GM18505 (cell line): Measurements from ENCODE around the gene PEPD.

Source experiments
- ATAC-seq: cut with Tn5 transposase; IDR thresholded peaks from one replicate; pipeline ENCODE4 v1.9.1; 2021; ENCODE audit not compliant: unreplicated experiment
- POLR2A ChIP-seq: IDR thresholded peaks from 4 replicates; pipeline ENCODE4 v1.6.1; 2011; ENCODE audit warnings: borderline replicate concordance; ENCODE audit not compliant: insufficient read depth, insufficient read length; ENCODE audit errors: extremely low read depth

The PEPD gene

DNA sequence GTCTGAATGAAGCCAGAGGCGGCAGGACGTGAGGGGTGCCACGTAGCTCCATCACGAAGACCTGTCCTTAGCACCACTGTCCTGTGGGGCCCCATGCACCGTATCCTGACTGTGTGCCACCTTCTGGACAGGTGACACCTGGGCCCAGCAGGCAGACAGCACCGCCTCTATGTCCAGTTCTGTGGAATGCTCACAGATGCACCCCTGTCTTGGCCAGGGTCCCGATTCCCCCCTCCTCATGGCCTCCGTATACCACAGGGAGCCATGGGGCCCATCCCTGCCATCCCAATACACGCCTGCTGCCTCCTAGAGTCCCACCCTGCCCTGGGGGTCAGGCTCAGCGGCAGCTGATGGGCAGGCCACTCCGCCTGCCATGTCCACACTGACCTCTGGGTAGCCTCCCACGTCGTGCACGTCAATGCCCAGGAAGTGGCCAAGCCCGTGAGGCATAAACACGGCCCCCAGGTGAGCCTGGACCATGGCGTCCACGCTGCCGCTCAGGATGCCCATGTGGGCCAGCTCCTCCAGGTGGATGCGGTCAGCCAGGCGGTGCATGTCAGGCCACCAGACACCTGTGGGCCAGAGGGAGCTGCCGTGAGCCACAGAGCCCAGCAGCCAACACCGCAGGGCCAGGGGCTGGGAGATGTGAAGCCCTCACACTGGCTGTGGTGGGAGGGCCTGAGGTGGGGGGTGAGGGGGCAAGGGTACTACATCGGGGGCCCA, 130.5 kb downstream of the PEPD start:
- no peak for ATAC-seq

DNA sequence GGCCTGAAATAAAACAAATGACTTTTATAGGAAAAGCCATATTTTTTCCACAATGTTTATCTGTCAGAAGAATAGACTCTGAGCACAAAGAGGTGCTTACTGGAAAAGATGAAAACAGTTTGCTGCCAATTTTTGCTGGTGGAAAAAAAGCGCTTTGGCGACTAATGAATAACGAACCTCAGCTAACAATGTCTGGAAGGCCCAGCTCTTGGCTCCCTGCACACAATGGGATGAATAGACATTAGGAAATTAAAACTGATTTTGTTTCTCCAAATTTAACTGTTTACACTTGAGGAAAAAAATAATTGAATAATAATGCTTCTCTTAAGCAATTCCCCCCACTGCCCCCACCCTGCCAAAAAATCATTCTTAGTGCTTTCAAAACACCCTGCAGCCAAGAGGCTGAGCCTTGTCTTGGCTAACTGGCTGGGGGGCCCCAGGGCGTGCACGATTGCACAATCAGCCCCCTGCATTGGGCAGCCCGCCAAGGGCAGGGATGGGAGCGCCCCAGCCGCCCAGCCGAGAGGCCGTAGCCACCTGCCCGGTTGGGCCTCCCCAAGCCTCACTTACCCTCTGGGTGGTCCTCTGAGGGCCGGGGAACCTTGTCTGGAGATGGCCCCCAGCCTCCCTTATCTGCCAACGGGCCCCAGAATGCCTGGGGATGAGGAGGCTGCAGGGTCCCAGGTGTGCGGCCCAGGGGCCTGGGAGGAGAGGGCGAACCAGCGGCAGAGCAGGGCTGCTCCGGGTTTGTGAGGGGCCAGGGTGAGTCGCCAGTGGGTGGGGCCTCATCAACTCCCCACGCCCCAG, 131.3 kb downstream of the PEPD start:
- no peak for TF ChIP-seq POLR2A

More for the DNA sequence above, 130.5 kb downstream of the PEPD start:
- no peak for TF ChIP-seq POLR2A

DNA sequence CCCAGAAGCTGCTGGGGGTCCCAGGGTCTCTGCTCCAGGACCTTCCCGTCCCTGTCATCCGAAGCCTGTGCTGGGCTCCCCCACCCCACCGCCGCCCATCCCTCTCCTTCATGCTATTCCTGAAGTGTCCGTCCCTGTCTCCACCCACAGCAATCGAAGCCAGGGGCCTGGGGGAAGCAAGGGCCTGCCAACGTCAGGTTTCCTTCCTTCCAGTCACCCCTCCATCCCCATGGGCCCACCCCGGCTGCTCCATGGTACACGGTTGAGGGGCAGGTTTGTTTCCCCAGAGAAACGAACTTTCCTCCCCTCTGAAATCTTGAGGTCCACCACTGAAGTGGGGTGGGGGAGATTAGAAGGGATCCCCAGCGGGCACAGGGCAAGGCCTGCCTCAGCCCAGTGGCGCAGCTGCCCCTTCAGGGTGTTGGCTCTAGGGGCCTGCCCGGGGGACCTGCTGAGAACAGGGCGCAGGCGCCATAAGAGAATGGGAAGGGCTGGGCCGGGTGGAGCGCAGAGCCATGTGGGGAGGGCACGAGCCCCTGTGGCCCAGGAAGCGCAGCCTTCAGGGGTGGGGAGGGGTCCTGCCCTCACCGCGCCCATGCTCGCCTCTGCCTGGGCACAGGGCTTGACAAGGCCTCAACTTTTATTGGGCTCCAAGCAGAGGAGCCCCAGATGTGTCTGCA, 132.0 kb downstream of the PEPD start:
- no peak for ATAC-seq
- no peak for TF ChIP-seq POLR2A

More for the DNA sequence above, 131.3 kb downstream of the PEPD start:
- ATAC-seq = no peak

DNA sequence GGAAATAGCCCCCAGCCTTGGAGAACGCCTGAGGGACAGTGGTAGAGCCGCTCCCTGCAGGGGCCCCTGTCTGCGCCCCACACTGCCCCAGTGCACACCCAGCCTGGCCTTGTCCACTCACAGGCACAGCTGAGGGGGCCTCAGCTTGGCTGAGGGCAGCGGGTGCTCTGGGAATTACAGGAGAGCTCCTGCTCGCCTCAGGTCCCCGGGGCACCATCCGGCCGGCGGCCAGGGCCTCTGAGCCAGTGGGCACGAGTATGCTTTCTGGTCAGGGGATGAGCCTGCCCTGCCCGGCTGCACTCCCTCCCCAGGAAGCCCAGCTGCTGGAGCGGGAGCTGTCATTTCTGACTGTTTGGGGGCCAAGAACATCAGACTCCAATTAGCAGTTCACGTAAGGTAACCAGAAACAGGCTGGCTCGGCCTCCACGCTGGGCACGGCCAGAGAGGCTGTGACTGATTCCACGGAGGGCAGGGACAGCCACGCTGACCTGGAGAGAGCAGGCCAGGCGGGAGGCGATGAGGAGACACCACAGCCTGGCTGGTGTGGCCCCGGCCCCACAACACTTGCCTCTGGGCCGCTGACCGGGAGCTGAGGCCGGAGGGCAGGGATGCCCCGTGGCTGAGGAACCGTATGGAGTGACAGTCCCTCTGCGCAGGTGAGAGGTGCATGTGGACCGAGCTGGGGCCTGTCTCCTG, 132.7 kb downstream of the PEPD start:
- TF ChIP-seq POLR2A = no peak
- no peak for ATAC-seq

DNA sequence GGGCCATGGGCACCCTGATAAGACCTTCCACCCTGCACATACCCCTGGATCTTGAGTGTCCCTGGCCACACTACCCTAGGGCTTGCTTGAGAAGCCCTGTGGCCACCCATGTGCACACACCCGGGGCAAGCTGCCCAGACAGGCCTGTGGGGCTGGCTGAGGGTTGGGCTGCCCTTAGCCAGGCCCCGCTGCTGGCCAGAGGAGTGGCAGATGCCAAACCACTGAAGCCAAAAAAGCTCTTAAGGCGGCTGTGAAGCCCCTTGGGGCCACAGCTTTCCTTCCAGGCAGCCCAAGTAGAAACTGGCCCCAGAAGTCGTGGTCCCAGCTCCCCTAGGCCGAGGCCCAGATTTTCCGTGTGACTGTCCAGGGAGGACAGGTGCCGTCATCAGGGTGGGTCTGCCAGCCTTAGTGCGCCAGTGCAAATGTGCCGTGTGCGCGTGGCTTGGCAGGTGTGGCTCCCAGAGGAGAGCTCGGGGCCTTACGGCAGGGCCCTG, 133.3 kb downstream of the PEPD start:
- TF ChIP-seq POLR2A = no peak
- ATAC-seq = no peak

DNA sequence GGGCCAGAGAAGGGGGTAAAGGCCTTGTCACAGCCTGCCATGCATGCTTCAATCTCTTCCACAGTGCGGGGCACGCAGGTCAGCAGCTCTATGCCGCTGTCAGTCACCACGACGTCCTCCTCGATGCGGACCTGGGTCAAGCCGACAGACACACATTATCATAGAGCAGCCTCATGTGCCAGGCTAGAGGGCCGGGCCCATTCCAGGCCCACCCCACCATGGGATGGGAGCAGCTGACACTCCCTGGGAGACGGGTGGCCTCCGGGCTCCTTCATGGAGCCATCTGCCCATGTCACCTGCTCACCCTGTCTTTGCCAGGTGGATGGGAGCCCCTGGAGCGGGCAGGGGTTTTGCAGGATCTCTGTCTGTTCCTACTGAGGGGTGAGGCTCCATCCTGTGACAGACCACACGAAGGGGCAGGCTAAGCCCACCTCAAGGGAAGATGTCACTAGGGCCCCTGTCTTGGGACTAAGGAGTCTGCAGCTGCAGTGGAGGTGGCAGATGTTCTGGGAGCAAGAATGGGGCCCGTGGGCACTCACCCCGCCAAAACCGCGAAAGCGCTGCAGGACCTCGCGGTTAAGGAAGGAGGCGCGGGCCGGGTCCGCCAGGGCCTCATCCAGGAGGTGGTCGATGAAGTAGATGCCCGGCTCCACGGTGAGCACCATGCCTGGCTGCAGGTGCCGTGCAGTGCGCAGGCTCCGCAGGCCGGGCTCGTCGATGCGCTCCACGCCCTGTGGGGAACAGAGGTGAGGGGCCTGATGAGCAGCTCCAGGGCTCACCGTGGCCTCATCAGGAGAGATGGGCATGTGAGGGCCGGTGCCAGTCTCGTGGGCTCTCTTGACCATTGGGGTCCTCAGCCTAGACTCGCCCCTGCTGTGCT, 134.0 kb downstream of the PEPD start:
- no peak for TF ChIP-seq POLR2A
- no peak for ATAC-seq

DNA sequence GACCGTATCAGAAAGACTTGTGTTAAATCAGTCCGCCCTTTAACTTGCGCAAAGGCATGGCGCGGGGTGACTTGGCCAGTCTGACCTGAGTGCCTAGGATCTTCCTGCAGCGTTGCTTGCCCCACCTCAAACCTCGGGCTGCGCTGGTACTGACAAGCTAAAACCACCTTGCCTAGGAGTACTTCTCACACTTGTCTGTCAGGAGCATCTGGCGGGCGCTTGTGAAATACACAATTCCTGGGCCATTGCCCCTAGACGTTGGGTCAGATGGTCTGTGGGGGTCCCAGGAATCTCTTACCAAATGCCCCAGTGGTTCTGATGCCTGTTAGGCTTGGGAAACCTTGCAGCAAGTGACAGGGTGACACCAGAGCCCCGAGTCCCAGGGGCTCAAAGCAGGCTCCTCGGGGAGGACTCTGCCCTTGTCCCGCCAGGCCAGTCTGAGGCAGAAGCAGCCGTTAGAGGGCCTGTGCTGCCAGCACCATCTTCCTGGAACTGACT, 135.2 kb downstream of the PEPD start:
- ATAC-seq = no peak
- TF ChIP-seq POLR2A = no peak

DNA sequence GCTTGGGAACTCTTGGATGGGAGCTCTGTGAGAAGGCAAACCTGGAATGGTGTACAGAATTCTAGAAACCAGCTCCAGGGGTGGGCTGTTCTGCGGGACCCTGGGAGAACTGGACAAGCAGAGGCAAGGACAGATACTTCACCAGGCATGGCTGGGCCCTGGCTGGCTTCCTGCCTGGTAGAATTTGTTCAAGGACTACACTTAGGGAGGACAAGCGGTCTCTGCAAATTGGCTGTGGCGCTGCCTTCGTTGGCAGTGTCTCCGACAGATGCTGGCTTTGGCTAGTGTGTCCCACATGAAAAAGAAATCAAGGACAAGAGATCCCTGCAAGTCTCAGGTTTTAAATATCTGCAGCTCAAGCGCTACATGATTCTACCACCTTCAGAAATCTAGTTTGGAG, 135.6 kb downstream of the PEPD start:
- no peak for TF ChIP-seq POLR2A
- no peak for ATAC-seq

DNA sequence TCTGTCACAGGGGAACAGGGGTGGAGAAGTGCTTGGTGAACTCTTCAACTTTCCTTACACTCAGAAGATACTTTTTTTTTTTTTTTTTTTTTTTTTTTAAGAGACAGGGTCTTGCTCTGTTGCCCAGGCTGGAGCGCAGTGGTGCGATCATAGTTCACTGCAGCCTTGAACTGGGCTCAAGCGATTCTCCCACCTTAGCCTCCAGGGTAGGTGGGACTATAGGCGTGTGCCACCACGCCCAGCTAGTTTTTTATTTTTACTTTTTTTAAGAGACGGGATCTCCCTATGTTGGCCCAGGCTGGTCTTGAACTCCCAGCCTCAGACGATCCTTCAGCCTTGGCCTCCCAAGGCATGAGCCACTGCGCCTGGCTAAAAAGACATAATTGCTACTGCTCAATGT, 136.6 kb downstream of the PEPD start:
- no peak for TF ChIP-seq POLR2A
- ATAC-seq = no peak

DNA sequence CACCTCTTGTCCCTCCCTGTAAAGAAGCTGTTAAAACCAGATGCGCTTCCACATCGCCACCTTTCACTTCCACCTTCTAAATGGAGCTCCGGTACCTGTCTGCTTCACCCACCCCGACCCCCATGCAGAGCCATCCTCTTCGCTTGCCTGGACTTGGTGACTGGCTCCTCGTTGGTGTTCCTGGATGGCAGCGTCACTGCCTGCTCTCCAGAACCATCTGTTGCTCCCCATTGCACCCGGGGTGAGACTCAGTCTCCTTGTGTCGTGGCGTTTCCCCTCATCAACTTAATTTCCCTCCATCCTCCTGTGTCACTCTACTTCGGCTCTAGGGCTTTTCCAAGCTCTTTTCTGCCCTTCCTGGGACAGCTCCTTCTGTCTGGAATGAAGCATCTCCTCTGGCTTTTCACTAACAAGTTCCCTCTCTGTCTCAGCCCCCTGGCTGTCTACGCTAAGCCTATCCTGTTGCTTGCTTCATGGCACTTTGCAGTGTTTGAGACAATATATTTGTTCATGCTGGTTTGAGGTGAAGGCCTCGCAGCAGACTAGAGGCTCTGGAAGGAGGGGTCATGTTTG, 137.8 kb downstream of the PEPD start:
- no peak for TF ChIP-seq POLR2A

DNA sequence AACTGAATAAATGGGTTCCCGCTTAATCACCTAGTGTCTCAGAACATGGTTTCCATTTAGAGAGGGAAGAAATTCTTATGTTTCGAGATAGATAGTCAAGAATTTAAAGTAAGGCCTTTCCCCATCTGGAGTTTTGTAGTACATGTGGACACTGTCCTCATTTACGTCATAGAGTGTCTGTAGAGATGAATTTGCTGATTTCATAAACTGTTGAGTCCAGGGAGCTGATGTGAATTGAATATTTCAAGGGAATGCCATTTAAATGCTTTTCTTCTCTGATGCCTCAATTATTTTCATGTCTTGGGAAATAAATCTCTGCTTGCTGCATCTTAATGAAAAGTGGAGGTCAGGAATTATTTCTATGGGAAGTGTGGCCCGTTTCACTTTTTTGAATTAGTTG, 138.6 kb downstream of the PEPD start:
- no peak for ATAC-seq
- no peak for TF ChIP-seq POLR2A

More for the DNA sequence above, 137.8 kb downstream of the PEPD start:
- no peak for ATAC-seq
